ENCODE results near the gene GMDS.

- TF ChIP-seq CTCF (IDR thresholded peaks at IDR 0.05), result no peak
- TF ChIP-seq POLR2AphosphoS5 (IDR thresholded peaks at IDR 0.05; ENCODE audit: insufficient read depth in 1 of 2, low read depth in 1 of 2), result no peak
Observed at GRCh38 chr6:1595271-1596087, 649.9 kb downstream of the GMDS start.

Measured in vagina (tissue), 2 donors.